22Rv1 (cell line): ENCODE results near the gene COG3.

Experiments used
- CTCF ChIP-seq: fragments of 450-650 bp; IDR thresholded peaks from 2 replicates; pipeline ENCODE4 v1.5.1; 2017; ENCODE audit warnings: mild to moderate bottlenecking
- ZFX ChIP-seq: fragments of 450-650 bp; IDR thresholded peaks from 2 replicates; pipeline ENCODE4 v1.6.1; 2017; ENCODE audit warnings: antibody characterized with exemption, borderline replicate concordance

- TF ChIP-seq CTCF (no peak), ZFX (no peak)
These were observed 31.9 kb upstream of the COG3 start for GRCh38 chr13:45432737-45433380.
